Activated CD8-positive, alpha-beta memory T cell treated with anti-CD3 and anti-CD28 coated beads, Interleukin-2, amount 50 U/mL, for 24 hours (primary cell): ENCODE measurements around the gene CLASRP.
A peak's percentile ranks its signal among the peaks of the same experiment; 100 is the strongest.

Experiments
- DNase-seq: peaks from one replicate; pipeline ENCODE4 v3.0.0-alpha.2; 2020; ENCODE audit errors: extremely low read depth

The CLASRP gene

DNA sequence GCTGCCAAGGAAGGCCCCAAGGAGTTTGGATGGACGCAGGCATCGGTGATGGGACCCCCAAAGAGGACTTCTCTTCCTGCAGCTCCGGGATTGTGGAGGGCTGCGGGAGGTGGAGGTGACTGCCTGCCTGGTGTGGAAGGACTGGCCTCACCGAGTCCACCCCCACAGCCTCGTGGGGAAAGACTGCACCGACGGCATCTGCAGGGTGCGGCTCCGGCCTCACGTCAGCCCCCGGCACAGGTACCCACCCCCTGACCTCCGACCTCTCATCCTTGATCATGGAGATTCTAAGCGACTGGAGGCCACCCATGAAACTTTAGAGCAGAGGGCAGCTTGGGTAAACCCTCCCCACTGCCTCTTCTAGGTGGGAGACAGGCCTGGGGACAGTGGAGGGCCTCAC lies 16.9 kb upstream of the CLASRP start:
- DNase-seq, result no peak

DNA sequence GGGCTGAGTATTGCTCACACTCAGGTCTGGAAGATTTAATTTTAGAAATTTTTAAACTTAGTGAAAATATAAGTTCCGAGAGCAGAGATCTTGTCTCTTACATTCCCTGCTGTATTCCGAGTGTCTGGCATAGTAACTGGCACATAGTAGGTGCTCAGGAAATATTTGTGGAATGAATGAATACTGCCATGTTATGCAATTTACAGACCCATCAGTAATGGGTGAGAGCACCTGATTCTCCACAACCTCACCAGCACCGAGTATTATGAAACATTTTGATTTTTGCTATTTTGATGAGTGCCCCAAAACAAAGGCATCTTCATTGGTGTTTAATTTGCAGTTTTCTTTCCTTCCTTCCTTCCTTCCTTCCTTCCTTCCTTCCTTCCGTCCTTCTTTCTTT lies 15.8 kb upstream of the CLASRP start:
- no peak for DNase-seq

DNA sequence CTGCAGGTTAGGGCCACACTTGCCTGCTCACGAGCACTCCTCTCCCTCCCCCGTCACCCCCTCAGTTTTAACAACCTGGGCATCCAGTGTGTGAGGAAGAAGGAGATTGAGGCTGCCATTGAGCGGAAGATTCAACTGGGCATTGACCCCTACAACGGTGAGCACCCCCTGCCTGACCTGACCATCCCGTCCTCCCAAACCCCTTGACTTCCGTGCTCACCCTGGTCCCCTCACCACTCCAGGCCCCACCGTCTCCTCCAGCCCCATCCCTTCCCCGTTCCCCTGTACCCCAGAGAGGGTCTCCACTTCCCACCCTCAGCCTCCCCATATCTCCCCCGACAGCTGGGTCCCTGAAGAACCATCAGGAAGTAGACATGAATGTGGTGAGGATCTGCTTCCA lies 13.6 kb upstream of the CLASRP start:
- no peak for DNase-seq

- DNase-seq, result no peak
Measured at GRCh38 chr19:45027371-45027770, 11.5 kb upstream of the CLASRP start.

- no peak for DNase-seq
Measured at GRCh38 chr19:45030825-45031224, 8.0 kb upstream of the CLASRP start.

DNA sequence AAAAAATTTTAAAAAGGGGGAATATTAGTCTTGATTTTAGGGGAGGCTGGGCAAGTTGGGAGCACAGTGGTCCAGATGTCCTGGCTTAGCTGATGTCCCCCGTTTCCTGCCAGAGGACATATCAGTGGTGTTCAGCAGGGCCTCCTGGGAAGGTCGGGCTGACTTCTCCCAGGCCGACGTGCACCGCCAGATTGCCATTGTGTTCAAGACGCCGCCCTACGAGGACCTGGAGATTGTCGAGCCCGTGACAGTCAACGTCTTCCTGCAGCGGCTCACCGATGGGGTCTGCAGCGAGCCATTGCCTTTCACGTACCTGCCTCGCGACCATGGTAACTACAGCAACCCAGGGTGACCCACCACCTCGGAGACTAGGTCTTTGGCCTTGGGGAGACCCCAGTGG lies 6.4 kb upstream of the CLASRP start:
- DNase-seq, result no peak

DNA sequence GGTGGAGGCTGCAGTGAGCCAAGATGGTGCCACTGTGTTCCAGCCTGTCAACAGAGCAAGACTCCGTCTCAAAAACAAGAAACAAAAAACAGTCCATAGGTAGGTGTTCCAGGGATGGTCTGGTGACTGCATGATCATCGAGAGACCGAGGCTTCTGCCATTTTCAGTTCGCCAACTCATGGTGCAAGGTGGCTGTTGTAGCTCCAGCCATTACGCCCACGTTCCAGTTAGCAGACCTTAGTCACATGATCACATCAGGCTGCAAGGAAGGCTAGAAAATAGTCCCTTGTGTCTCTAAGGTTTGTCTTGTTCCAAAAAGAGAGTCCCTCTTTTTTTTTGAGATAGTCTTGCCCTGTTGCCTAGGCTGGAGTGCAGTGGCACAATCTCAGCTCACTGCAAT lies 3.1 kb upstream of the CLASRP start:
- no peak for DNase-seq

- DNase-seq, result no peak
Measured at GRCh38 chr19:45037393-45038169, 1.3 kb upstream of the CLASRP start.

- DNase-seq, result no peak
Measured at GRCh38 chr19:45040059-45040771, 1.4 kb downstream of the CLASRP start.

- DNase-seq, result no peak
Measured at GRCh38 chr19:45041125-45041524, 2.3 kb downstream of the CLASRP start.

GRCh38 chr19:45045671-45046353 lies 7.0 kb downstream of the CLASRP start:
- no peak for DNase-seq

DNA sequence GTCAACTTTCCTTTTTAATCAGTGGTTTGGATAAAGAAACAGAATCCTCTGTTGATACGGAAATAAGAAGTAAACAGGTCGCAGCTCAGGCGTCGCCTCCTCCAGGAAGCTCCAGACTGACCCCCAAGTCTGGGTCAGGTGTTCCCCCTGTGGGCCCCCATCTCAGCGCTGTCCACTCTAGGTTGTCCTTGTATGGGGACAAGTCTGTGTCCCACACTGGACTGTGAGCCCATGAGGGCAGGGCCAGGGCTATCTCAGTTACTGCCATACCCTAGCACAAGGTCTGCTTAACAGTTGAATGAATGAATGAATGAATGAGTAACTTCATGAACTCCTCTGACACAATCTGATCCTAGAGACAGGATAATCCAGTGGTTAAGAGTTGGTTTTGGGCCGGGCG lies 7.5 kb downstream of the CLASRP start:
- DNase-seq, result no peak

DNA sequence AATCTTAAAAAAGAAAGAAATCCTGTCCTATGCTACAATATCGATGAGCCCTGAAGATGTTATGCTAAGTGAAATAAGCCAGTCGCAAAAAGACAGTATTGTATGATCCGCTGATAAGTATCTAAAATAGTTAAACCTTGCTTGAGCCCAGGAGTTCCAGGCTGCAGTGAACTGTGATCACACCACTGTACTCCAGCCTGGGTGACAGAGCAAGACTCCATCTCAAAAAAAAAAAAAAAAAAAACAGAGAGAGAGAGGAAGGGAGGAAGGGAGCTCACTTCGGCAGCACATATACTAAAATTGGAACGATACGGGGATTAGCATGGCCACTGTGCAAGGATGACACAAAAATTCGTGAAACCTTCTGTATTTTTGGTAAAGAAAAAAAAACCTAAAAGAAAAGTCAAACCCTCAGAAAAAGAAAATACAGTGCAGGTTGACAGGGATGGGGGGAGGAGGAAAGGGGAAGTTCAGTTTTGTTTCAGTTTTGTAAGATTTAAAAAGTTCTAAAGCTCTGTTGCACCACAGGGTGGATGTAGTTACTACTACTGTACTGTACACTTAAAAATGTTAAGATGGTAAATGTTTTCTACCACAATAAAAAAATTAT lies 8.4 kb downstream of the CLASRP start:
- DNase-seq, result no peak

- no peak for DNase-seq
Measured at GRCh38 chr19:45049073-45049736, 10.4 kb downstream of the CLASRP start.

DNA sequence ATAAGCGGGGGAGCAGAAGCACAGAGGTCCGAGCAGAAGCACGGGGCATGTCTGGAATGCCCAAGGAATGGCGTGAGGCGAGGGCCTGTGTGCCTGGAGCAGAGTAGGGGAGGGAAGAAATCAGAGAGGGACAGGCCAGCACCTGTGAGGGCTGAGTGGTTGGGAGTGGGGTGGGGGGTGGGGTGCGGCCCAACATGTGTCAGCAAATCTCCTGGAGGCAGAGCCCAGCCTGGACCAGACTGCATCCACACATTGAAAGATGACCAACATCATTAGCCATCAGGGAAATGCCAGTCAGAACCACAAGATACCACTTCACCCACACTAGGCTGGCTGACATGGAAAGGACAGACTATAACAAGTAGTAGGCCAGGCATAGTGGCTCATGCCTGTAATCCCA lies 11.2 kb downstream of the CLASRP start:
- DNase-seq, result no peak

DNA sequence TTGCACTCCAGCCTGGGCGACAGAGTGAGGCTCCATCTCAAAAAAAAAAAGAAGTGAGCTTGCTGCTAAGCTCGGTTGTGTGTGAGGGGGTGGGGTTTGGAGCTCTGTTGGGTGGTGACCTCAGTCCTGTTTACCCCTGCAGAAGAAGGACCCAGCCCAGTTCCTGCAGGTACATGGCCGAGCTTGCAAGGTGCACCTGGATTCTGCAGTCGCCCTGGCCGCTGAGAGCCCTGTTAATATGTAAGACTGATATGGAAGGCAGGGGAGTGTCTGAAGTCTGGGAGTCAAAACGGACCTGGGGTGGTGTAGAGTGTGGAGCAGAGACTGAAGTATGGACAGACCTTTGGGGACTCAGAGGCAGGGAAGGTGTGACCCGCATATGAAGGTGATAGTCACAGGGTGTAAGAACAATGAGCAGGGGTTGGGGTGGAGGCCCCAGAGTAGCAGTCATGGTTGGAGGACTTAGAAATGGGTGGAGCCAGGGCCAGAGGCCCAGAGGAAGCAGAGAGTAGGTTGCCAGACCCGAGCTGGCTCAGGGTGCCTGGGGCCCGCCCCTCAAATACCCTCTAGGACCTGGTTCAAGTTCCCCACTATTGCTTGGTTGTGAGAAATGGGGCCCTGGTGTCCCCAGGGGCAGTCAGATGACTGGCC lies 13.2 kb downstream of the CLASRP start:
- DNase-seq, result no peak

- no peak for DNase-seq
Measured at GRCh38 chr19:45056831-45057230, 18.0 kb downstream of the CLASRP start.

GRCh38 chr19:45057444-45057843 lies 18.6 kb downstream of the CLASRP start:
- DNase-seq, result no peak

GRCh38 chr19:45058622-45059159 lies 19.8 kb downstream of the CLASRP start:
- DNase-seq, result no peak

- peak; percentile 63 for DNase-seq
Measured at GRCh38 chr19:45059258-45059965, 20.6 kb downstream of the CLASRP start.
